ENCODE results near the gene NOTUM.

The NOTUM gene

DNA sequence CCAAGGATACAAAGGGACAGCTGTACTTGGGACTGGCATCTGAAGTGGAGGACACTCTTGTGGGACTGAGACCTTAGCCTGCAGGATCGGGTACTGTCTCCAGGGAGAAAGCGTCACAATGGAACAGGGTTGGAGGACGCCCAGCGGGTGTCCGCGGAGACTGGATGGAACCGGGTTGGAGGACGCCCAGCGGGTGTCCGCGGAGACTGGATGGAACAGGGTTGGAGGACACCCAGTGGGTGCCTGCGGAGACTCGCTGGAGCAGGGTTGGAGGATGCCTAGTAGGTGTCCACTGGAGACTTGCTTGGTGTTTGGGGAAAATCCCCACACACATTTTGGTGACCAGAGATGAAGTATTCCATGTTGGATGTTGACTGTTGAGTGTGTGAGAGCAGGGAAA, 13.8 kb downstream of the NOTUM start, which contains the start of gene MYADML2:
Gene MYADML2, minus strand, starts transcription at position 45 of the 400 bp plus-strand sequence. CDS start 5,492 bp downstream, outside the sequence.
- ChIA-PET CTCF (interaction anchor here (2.2 kb wide), 1 partner anchor 13 kb away, joined by 13 read pairs; the partner anchor contains the start of gene NOTUM), POLR2A (no interaction called here)
- TF ChIP-seq CTCF (IDR thresholded peaks at IDR 0.05; ENCODE audit: insufficient read depth, low read length, missing control alignments), result no peak

GRCh38 chr17:81944858-81945257, 16.1 kb downstream of the NOTUM start:
- ChIA-PET POLR2A (no interaction called here), CTCF (interaction anchor here (0.8 to 2.6 kb wide), 6 partner anchors 10 to 76 kb away, joined by 3 to 10 read pairs (median 3); partner anchors contain the start of gene NOTUM)
- DNase-seq (ENCODE audit: low read depth, low spot score), result no peak
- H3K4me3 ChIP-seq (ENCODE audit: low read depth, low read length), result no peak overlapping the region
- TF ChIP-seq CTCF (IDR thresholded peaks at IDR 0.05; ENCODE audit: insufficient read depth, low read length, missing control alignments), result no peak

More for the DNA sequence above, 13.8 kb downstream of the NOTUM start, which contains the start of gene MYADML2:
- no peak for DNase-seq (ENCODE audit: low read depth, low spot score)
- no peak within 1 kb of the TSS for H3K4me3 ChIP-seq (ENCODE audit: low read depth, low read length)

DNA sequence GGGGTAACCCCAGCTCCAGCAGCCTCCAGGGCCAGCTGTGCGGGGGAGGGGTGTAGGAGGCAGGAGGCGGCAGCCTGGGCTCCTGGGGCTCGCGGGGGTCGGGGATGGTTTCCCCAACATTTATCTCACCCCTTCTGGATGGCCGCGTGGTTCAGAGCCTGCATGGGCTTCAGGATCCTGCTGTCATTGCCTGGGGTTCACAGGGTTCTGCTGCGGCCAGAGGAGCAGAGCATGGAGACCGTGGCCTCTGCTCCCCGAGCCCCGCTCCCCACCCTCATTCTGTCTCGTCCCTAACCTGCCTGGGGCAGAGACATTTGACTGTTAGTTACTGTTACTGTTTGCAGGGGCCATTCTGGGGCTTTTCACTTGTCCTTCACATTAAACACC, 18.8 kb downstream of the NOTUM start:
- CTCF ChIA-PET, result no interaction called here

DNA sequence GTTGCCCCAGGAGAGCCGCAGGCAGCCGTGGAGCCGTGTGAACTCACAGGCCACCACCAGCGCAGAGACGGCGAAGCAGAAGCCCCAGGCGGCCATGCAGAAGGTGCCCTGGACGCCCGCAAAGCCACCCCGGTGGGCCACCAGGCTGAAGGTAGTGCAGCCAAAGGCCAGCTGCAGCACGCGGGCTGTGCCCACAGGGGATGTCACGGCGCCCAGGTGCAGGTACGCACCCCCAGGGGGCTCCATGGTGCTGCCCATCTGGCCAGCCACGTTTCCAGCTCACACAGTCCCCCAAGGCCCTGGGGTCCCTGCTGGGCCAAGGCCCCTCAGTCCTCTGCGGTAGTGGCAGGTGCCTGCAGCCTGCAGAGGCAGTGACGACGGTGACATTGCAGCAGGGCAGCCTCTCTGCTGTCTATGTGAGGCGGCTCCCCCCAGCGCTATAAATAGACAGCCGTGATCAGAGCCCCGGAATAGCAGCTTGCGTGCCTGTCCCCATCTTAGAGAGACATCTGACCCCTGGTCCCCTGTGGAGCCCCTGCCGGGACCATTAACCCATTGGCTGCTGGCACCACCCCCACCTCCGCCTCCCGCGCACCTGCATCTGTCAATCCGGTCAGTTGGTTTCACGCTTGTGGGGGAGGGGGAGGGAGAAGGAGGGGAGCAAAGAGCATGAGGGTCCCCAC, 19.4 kb downstream of the NOTUM start:
- no peak for DNase-seq (ENCODE audit: low read depth, low spot score)
- CTCF ChIA-PET, result interaction anchor here (1.9 kb wide), 1 partner anchor 18 kb away, joined by 11 read pairs; no protein-coding TSS in a partner anchor
- POLR2A ChIA-PET, result no interaction called here
- TF ChIP-seq CTCF (IDR thresholded peaks at IDR 0.05; ENCODE audit: insufficient read depth, low read length, missing control alignments), result no peak
- H3K4me3 ChIP-seq (ENCODE audit: low read depth, low read length), result no peak overlapping the region

More for the DNA sequence above, 18.8 kb downstream of the NOTUM start:
- no peak overlapping the region for H3K4me3 ChIP-seq (ENCODE audit: low read depth, low read length)
- TF ChIP-seq CTCF (IDR thresholded peaks at IDR 0.05; ENCODE audit: insufficient read depth, low read length, missing control alignments), result no peak
- POLR2A ChIA-PET, result no interaction called here
- DNase-seq (ENCODE audit: low read depth, low spot score), result no peak

DNA sequence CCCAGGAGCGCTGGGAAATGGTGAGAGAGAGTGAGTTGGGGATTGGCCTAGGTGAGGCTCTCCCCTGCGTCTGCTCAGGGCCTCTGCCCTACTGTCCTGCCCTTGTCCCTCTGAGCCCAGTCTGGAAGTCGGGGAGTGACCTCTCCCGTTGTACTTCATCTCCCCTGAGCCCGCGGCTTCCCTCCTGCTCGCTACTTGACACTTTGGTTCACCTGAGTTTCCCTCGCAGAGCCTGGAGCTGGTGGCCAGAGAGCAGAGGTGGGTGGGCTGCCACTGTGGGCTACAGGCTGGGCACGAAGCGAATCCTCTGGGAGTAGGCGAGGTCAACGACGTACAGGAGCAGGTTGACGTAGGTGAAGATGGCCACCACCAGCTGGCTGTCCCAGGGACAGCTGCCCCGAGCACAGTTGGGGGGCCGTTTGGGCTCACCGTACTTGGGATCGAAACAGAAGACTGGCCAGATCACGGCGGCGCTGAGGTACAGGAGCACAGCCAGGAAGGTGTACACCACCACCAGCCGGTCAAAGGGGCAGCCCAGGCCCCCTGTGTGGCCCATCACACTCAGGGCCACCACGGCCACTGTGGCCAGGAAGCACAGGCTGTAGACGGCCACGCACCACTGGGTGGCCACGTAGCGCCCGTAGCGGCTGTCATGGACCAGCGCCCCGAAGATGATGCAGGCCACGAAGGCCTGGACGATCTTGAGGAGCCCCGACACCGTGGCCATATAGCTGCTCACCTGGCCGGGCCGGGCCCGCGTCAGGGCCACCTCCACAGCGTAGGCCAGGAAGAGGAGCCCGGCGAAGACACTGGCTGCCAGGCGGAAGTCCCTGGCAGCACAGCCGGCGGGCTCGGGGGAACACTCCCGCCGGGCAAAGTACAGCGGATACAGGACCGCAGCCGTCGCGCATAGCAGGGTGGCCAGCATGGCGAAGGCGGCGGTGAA, 20.2 kb downstream of the NOTUM start:
- no peak for TF ChIP-seq CTCF (IDR thresholded peaks at IDR 0.05; ENCODE audit: insufficient read depth, low read length, missing control alignments)
- CTCF ChIA-PET, result interaction anchor here (1.9 kb wide), 1 partner anchor 19 kb away, joined by 11 read pairs; no protein-coding TSS in a partner anchor
- H3K4me3 ChIP-seq (ENCODE audit: low read depth, low read length), result no peak overlapping the region
- POLR2A ChIA-PET, result no interaction called here
- no peak for DNase-seq (ENCODE audit: low read depth, low spot score)
